Subcutaneous abdominal adipose tissue (tissue), 5 donors: ENCODE data around the gene LPIN2.
"Not testable (repeated sequence)": the region's sequence is repeated elsewhere in the genome, so short reads cannot be mapped to it uniquely, and the experiment has no call there.

Source experiments
- H3K27ac ChIP-seq: one replicate; pipeline ENCODE4 v1.7.0; 2013; ENCODE audit warnings: low read depth, mild to moderate bottlenecking, inconsistent platforms, low read length, moderate library complexity
- H3K27me3 ChIP-seq, 5 donors: one replicate each; pipeline ENCODE4 v1.7.0; 2013; ENCODE audit warnings: low read length in 5 of 5, inconsistent platforms in 1 of 5; ENCODE audit not compliant: control insufficient read depth in 5 of 5, insufficient read depth in 4 of 5
- H3K36me3 ChIP-seq, 5 donors: one replicate each; pipeline ENCODE4 v1.7.0; 2013; ENCODE audit warnings: low read length in 5 of 5; ENCODE audit not compliant: control insufficient read depth in 5 of 5, insufficient read depth in 5 of 5
- H3K4me1 ChIP-seq, 5 donors: one replicate each; pipeline ENCODE4 v1.7.0; 2013; ENCODE audit warnings: low read length in 5 of 5, mild to moderate bottlenecking in 3 of 5, moderate library complexity in 1 of 5; ENCODE audit not compliant: control insufficient read depth in 5 of 5, insufficient read depth in 5 of 5
- H3K4me3 ChIP-seq, 5 donors: one replicate each; pipeline ENCODE4 v1.7.0; 2013; ENCODE audit warnings: low read length in 5 of 5, low read depth in 1 of 5
- H3K9ac ChIP-seq, 5 donors: one replicate each; pipeline ENCODE4 v1.7.0; 2013; ENCODE audit warnings: low read length in 5 of 5, mild to moderate bottlenecking in 4 of 5, moderate library complexity in 3 of 5
- H3K9me3 ChIP-seq, 5 donors: one replicate each; pipeline ENCODE4 v1.7.0; 2013; ENCODE audit warnings: low read length in 5 of 5; ENCODE audit not compliant: control insufficient read depth in 5 of 5
- donor health status: healthy.
- donor health status: healthy.
- donor health status: healthy.
- donor health status: healthy.
- donor health status: healthy.

Gene LPIN2

GRCh38 chr18:3008541-3008940 is 4.4 kb downstream of the LPIN2 start:
- Histone ChIP-seq H3K9me3 (no peaks in the 10 kb centered on the region), H3K27ac (no peak overlapping the region), H3K4me3 (no peak overlapping the region), H3K36me3 (peaks cover 0 to 18% (median 0%) of the 10 kb centered on the region in 5 donors), H3K4me1 (peaks cover 0 to 23% (median 17%) of the 10 kb centered on the region in 5 donors), H3K27me3 (no peaks in the 10 kb centered on the region), H3K9ac (no peak overlapping the region)

DNA sequence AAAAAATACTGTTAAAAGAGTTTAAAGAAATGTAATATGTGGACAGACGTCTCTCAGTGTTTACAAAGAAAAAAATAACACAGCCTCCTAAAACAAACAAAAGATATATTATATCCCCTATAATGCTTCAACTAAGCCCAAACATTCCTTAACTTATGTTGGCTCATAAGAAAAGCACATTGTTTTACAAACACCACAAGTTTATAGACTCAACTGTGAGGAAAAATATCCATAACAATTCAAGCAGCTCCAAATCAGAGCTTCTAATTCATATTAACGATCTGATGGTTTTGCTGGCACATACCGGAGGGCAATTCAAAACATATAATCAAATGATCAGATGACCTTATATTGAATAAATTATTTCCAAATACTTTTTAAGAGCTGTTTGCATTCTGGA is 5.5 kb downstream of the LPIN2 start:
- no peak overlapping the region for H3K27ac ChIP-seq
- no peaks in the 10 kb centered on the region for H3K9me3 ChIP-seq
- peaks cover 0 to 18% (median 0%) of the 10 kb centered on the region in 5 donors for H3K36me3 ChIP-seq
- H3K27me3 ChIP-seq, result no peaks in the 10 kb centered on the region
- H3K9ac ChIP-seq, result no peak overlapping the region
- H3K4me3 ChIP-seq, result no peak overlapping the region
- H3K4me1 ChIP-seq, result peaks cover 0 to 23% (median 17%) of the 10 kb centered on the region in 5 donors

DNA sequence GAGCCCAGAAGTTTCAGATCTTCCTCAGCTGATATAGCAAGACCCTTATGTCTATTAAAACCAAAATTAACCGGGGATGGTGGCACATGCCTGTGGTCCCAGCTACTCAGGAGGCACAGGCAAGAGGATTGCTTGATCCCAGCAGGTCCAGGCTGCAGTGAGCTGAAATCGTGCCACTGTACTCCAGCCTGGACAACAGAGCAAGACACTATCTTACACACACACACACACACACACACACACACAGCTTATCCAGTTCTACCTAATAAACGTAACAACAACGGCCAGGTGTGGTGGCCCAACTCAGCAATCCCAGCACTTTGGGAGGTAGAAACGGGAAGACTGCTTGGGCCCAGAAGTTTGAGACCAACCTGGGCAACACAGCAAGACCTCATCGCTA is 7.5 kb downstream of the LPIN2 start:
- Histone ChIP-seq H3K4me1 (peaks cover 0 to 6% (median 0%) of the 10 kb centered on the region in 5 donors), H3K9me3 (no peaks in the 10 kb centered on the region), H3K27me3 (no peaks in the 10 kb centered on the region), H3K27ac (no peak overlapping the region), H3K4me3 (no peak overlapping the region), H3K9ac (no peak overlapping the region), H3K36me3 (peaks cover 0 to 18% (median 2%) of the 10 kb centered on the region in 5 donors)

DNA sequence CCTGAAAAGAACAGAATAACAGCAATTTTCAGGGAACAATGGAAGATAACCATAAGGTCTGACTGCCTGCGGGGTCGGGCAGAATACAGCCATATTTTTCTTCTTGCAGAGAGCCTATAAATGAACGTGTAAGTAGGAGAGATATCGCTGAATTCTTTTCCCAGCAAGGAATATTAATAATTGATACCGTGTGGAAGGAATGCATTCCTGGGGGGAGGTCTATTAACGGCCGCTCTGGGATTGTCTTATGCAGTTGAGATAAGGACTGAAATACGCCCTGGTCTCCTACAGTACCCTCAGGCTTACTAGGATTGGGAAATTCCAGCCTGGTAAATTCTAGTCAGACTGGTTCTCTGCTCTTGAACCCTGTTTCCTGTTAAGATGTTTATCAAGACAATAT is 9.2 kb downstream of the LPIN2 start:
- Histone ChIP-seq H3K36me3 (peaks cover 0 to 18% (median 2%) of the 10 kb centered on the region in 5 donors), H3K4me1 (peaks cover 0 to 13% (median 8%) of the 10 kb centered on the region in 5 donors)
- H3K9ac ChIP-seq, H3K27me3 ChIP-seq, H3K9me3 ChIP-seq, H3K27ac ChIP-seq, H3K4me3 ChIP-seq: not testable (repeated sequence)

- Histone ChIP-seq H3K27me3 (no peaks in the 10 kb centered on the region), H3K9ac (no peak overlapping the region), H3K27ac (no peak overlapping the region), H3K9me3 (no peaks in the 10 kb centered on the region), H3K36me3 (peaks cover 0 to 13% (median 2%) of the 10 kb centered on the region in 5 donors), H3K4me1 (peaks cover 0 to 20% (median 18%) of the 10 kb centered on the region in 5 donors), H3K4me3 (no peak overlapping the region)
Observed at GRCh38 chr18:3002732-3003131, 10.2 kb downstream of the LPIN2 start.

DNA sequence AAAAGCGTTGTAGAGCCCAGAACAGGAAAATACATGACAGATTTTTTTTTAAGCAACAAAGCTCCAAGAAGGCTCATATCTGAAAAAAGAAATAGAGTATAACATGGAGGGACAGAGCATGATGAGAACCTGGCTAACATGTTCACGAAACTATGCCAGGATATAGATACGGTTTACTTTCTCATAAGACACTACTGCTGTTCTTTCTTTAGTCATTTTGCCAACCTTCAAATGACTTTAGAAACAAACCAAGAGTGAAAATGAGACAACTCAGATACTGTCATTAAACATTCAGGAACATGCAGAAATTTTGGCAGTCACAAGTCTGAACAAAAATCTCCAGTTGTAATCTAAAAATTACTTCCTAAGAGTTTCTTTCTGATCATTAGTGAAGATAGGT is 14.3 kb downstream of the LPIN2 start:
- peaks cover 0 to 2% (median 0%) of the 10 kb centered on the region in 5 donors for H3K36me3 ChIP-seq
- H3K4me3 ChIP-seq, result no peak overlapping the region
- no peaks in the 10 kb centered on the region for H3K27me3 ChIP-seq
- peak overlapping the region; percentile 81 for H3K27ac ChIP-seq
- no peaks in the 10 kb centered on the region for H3K9me3 ChIP-seq
- H3K9ac ChIP-seq, result peak overlapping the region in 4 of 5 donors; percentile 20 to 58 (median 40)
- peaks cover 0 to 25% (median 23%) of the 10 kb centered on the region in 5 donors for H3K4me1 ChIP-seq

- H3K4me3 ChIP-seq, result peak overlapping the region in 1 of 5 donors; percentile 17
- peak overlapping the region; percentile 81 for H3K27ac ChIP-seq
Observed at GRCh38 chr18:2997846-2998564, 14.9 kb downstream of the LPIN2 start.

DNA sequence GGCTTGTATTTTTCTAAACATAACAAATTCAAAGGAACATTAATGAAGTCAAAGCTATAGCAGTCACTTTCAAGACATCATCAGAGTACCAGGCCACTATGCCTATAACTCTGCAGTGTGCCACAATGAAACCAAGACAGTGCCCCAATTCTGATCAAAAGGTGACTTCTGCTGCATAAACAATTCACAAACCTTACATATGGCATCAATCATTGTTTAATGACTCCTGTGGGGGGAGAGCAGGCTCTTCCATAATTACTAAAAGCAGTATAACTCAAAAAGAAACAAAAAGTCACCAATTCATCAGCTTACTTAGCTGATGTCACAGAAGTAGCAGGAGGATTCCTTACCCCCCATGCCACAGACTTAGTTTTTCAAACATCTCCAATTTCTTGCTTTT is 15.5 kb downstream of the LPIN2 start:
- Histone ChIP-seq H3K27me3 (no peaks in the 10 kb centered on the region), H3K27ac (peak overlapping the region; percentile 81), H3K36me3 (peaks cover 0 to 2% (median 0%) of the 10 kb centered on the region in 5 donors), H3K4me1 (peaks cover 0 to 25% (median 23%) of the 10 kb centered on the region in 5 donors), H3K9ac (no peak overlapping the region), H3K4me3 (peak overlapping the region in 1 of 5 donors; percentile 17), H3K9me3 (no peaks in the 10 kb centered on the region)

More at GRCh38 chr18:2997846-2998564, 14.9 kb downstream of the LPIN2 start:
- peak overlapping the region in 3 of 5 donors; percentile 20 to 25 (median 22) for H3K9ac ChIP-seq
- H3K4me1 ChIP-seq, result peaks cover 0 to 25% (median 23%) of the 10 kb centered on the region in 5 donors
- H3K36me3 ChIP-seq, result peaks cover 0 to 2% (median 0%) of the 10 kb centered on the region in 5 donors
- no peaks in the 10 kb centered on the region for H3K27me3 ChIP-seq
- no peaks in the 10 kb centered on the region for H3K9me3 ChIP-seq

GRCh38 chr18:2994603-2995432 is 18.1 kb downstream of the LPIN2 start:
- Histone ChIP-seq H3K9me3 (no peaks in the 10 kb centered on the region), H3K36me3 (no peaks in the 10 kb centered on the region), H3K27me3 (no peaks in the 10 kb centered on the region), H3K9ac (no peak overlapping the region), H3K4me1 (peaks cover 0 to 25% (median 23%) of the 10 kb centered on the region in 5 donors), H3K27ac (no peak overlapping the region), H3K4me3 (no peak overlapping the region)
